Lower lobe of right lung (tissue), 2 donors: ENCODE results near the gene CEP250. TPM values are rescaled to one million over a fixed set of nuclear protein-coding genes. Genes with fewer than 3 reads are reported as not detected.

Source experiments
- ATAC-seq, 2 donors: fragments of 200-7000 bp; cut with Tn5 transposase; one replicate each; pipeline ENCODE4 v1.9.1; 2020 to 2022; ENCODE audit warnings: mild to moderate bottlenecking in 2 of 2, moderate library complexity in 2 of 2
- DNase-seq: peaks from one replicate; pipeline ENCODE4 v3.0.0-alpha.2; 2020
- H3K27ac ChIP-seq: fragments of 200-600 bp; one replicate; pipeline ENCODE4 v1.8.0; 2022
- H3K27me3 ChIP-seq: fragments of 200-600 bp; one replicate; pipeline ENCODE4 v1.8.0; 2022; ENCODE audit warnings: low read depth
- H3K36me3 ChIP-seq: fragments of 200-600 bp; one replicate; pipeline ENCODE4 v1.8.0; 2022; ENCODE audit warnings: mild to moderate bottlenecking
- H3K4me1 ChIP-seq: fragments of 200-600 bp; one replicate; pipeline ENCODE4 v1.8.0; 2022
- H3K4me3 ChIP-seq: fragments of 200-600 bp; one replicate; pipeline ENCODE4 v1.8.0; 2022; ENCODE audit warnings: mild to moderate bottlenecking
- H3K9me3 ChIP-seq: fragments of 200-600 bp; one replicate; pipeline ENCODE4 v1.8.0; 2022
- intact Hi-C: fragments of 100-400 bp; cut with DNase I; formaldehyde crosslinking; loops from one replicate; pipeline ENCODE4 v1.11.0; 2022
- total RNA-seq: library from RNA; stranded (reverse); fragmentation: NEBNext Ultra II Directional; extraction: Animal tissue kit (Norgen Biotek cat#: 25700); gene quantifications from one replicate; pipeline ENCODE4 v1.2.1, GENCODE V29; 2021
- TF ChIP-seq, protein P1 (sequence below): fragments of 200-600 bp; IDR thresholded peaks from one replicate; pipeline ENCODE4 v1.8.0; 2022; ENCODE audit warnings: antibody characterized with exemption, mild to moderate bottlenecking
- donor health status: DM: no; HTN: yes; CAD: no; lungs with severe emphysema.

Gene CEP250
- total RNA-seq, 1 donor from 2014 or later = 30.7 TPM

DNA sequence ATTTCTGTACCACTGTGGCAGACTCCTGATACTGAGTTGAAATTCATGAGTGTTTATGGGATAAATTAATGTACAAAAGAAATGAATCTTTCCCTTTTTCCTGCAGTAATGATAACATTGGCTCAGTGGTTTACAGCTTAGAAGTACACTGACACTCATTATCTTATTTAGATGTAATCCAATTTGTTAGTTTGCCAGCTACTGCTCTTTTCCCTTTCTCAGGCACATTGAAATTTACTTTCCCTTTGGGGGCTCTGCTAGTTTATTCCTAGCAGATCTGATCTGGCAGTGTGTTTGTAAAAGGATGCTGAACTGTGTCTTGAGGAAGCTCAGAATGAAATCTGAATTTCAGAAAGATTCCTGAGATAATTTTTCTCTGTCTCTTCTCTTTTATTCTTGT is 3.0 kb downstream of the CEP250 start:
- intact Hi-C loops = no loop called here
- Histone ChIP-seq H3K4me3 (no peak overlapping the region), H3K4me1 (peaks cover 26% of the 10 kb centered on the region), H3K27me3 (no peaks in the 10 kb centered on the region), H3K9me3 (no peaks in the 10 kb centered on the region), H3K27ac (no peak overlapping the region), H3K36me3 (peaks cover 31% of the 10 kb centered on the region)
- ATAC-seq (no peak), DNase-seq (no peak)
- TF ChIP-seq, protein P1, sequence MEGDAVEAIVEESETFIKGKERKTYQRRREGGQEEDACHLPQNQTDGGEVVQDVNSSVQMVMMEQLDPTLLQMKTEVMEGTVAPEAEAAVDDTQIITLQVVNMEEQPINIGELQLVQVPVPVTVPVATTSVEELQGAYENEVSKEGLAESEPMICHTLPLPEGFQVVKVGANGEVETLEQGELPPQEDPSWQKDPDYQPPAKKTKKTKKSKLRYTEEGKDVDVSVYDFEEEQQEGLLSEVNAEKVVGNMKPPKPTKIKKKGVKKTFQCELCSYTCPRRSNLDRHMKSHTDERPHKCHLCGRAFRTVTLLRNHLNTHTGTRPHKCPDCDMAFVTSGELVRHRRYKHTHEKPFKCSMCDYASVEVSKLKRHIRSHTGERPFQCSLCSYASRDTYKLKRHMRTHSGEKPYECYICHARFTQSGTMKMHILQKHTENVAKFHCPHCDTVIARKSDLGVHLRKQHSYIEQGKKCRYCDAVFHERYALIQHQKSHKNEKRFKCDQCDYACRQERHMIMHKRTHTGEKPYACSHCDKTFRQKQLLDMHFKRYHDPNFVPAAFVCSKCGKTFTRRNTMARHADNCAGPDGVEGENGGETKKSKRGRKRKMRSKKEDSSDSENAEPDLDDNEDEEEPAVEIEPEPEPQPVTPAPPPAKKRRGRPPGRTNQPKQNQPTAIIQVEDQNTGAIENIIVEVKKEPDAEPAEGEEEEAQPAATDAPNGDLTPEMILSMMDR = no peak

DNA sequence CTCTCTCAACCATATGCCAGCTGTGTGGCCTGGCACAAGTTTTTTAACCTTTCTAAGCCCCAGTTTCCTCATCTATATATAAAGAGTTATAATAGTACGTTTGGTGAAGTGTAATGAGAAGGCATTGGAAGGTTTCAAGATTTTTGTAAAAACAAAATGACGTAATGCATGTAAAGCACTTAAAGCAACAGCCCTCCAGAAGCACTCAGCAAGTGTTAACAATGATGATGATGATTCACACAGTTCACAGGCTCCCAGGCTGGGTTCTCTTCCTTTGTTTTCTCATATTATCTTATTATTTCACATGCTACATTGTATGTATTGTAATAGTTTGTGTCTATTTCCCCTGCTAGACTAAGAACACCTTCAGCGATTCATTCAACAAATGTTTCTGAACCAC is 6.2 kb downstream of the CEP250 start:
- Histone ChIP-seq H3K27me3 (no peaks in the 10 kb centered on the region), H3K27ac (no peak overlapping the region), H3K4me1 (peaks cover 5% of the 10 kb centered on the region), H3K9me3 (no peaks in the 10 kb centered on the region), H3K4me3 (no peak overlapping the region), H3K36me3 (peaks cover 53% of the 10 kb centered on the region)
- DNase-seq (no peak), ATAC-seq (no peak)
- TF ChIP-seq, protein P1 = no peak
- intact Hi-C loops = no loop called here

DNA sequence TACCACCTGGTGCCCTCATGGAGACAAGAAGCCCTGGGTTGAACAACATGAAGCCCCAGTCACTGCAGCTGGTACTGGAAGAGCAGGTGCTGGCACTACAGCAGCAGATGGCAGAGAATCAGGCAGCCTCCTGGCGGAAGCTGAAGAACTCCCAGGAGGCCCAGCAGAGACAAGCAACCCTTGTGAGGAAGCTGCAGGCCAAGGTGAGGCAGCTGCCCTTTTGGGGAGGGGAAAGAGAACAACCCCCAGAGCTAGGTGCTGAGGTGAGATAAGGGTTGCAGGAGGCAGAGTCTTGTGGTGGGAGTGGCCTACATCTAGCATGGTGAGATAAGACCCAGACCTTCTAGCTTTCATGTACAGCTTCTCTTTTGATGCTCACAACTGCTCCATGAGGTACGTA is 7.0 kb downstream of the CEP250 start:
- Histone ChIP-seq H3K36me3 (peaks cover 60% of the 10 kb centered on the region), H3K4me1 (no peaks in the 10 kb centered on the region), H3K27ac (no peak overlapping the region), H3K4me3 (no peak overlapping the region), H3K27me3 (no peaks in the 10 kb centered on the region), H3K9me3 (no peaks in the 10 kb centered on the region)
- intact Hi-C loops = no loop called here
- TF ChIP-seq, protein P1 = no peak
- DNase-seq (no peak), ATAC-seq (no peak)

DNA sequence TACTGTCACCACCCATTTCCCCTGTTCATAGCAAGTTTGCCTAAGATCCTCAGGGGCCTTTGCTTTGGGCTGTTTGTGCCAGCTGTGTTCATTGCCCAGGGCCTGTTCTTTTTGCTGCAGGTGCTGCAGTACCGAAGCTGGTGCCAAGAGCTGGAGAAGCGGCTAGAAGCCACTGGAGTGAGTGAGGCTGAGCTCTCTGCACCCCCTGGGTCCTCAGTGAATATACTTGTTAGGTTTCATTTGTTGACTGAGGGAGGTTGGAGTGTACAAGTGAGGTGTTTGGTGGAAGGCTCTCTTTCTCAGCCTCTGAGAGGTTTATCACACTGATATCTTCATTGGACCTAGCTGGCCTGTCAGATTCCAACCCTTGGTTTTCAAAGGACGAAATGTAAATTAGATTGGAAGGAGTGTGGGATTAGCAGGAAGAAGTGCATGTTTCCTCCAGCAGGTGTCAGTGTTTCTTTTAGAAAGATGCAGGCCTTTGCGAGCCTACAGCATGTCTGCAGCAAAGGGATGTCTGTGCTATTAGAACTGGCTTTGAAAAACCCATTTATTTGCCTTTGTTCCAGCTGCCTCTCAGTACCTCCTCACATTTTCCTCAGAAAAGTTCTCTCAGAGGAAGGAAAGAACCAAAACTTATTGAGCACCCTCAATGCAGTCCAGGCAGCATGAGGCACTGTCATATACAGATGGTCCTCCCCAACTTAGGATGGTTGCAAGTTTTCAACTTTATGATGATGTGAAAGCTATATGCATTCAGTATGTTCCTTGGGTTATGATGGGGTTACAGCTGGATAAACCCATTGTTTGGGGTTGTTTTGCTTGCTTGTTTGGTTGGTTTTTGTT is 8.3 kb downstream of the CEP250 start:
- Histone ChIP-seq H3K9me3 (no peaks in the 10 kb centered on the region), H3K4me1 (no peaks in the 10 kb centered on the region), H3K27ac (no peak overlapping the region), H3K27me3 (no peaks in the 10 kb centered on the region), H3K4me3 (no peak overlapping the region), H3K36me3 (peaks cover 71% of the 10 kb centered on the region)
- TF ChIP-seq, protein P1 = peak; percentile 77
- ATAC-seq (peak; percentile 70 to 82), DNase-seq (no peak)
- intact Hi-C loops = no loop called here

DNA sequence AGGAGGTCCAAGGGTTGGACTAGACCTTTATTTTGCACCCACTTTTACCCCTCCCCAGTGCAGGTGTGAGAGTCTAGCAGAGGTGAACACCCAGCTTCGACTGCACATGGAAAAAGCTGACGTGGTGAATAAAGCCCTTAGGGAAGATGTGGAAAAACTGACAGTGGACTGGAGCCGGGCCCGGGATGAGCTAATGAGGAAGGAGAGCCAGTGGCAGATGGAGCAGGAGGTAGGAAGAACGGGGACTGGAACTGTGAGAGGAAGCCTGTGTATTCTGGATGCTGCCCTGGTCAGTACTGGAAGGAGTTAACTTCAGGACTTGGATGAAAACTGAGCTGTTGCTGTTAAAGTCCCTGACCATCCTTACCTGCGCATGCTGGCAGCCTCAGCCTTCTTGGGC is 10.6 kb downstream of the CEP250 start:
- TF ChIP-seq, protein P1 = no peak
- H3K27ac ChIP-seq = no peak overlapping the region
- no peak for DNase-seq
- no peak for ATAC-seq
- intact Hi-C loops = no loop called here
- no peaks in the 10 kb centered on the region for H3K27me3 ChIP-seq
- no peaks in the 10 kb centered on the region for H3K4me1 ChIP-seq
- H3K4me3 ChIP-seq = no peak overlapping the region
- no peaks in the 10 kb centered on the region for H3K9me3 ChIP-seq
- peaks cover 79% of the 10 kb centered on the region for H3K36me3 ChIP-seq
